GM12878 (cell line): Measurements from ENCODE around the gene NHERF2. TPM values are rescaled to one million over a fixed set of nuclear protein-coding genes. Genes with fewer than 3 reads are reported as not detected.

Experiments
- ATAC-seq: fragments of 200-7000 bp; cut with Tn5 transposase; 3 replicates; pipeline ENCODE4 v1.9.1; 2020; ENCODE audit warnings: mild to moderate bottlenecking, moderate library complexity
- BruUV-seq: library from RNA; stranded (reverse); fragments of 400-500 nt; replicated peaks from 2 replicates; lab custom pipeline; 2021; lab: Mats Ljungman, UMichigan
- CTCF ChIA-PET: fragments of 300-600 bp; sonication (Branson Sonifier 250); formaldehyde crosslinking; extraction: SDS; loops from one replicate; lab custom pipeline; 2021; ENCODE audit warnings: inconsistent platforms; lab: Yijun Ruan, JAX
- POLR2A ChIA-PET: fragments of 350-600 bp; formaldehyde crosslinking; extraction: SDS; loops from one replicate; lab custom pipeline; 2021; ENCODE audit warnings: inconsistent platforms; lab: Charles Lee
- RAD21 ChIA-PET: fragments of 300-600 bp; sonication (Branson Sonifier 250); formaldehyde crosslinking; loops from one replicate; lab custom pipeline; 2023; ENCODE audit warnings: antibody characterized with exemption; ENCODE audit not compliant: unreplicated experiment; lab: Charles Lee
- SMC1A ChIA-PET: fragments of 300-600 bp; sonication (Branson Sonifier 250); formaldehyde crosslinking; loops from one replicate; lab custom pipeline; 2023; ENCODE audit not compliant: unreplicated experiment, uncharacterized antibody; lab: Charles Lee
- DNase-seq: peaks from one replicate; pipeline ENCODE4 v3.0.0-alpha.2; 2011; ENCODE audit warnings: low read depth, low spot score
- FAIRE-seq: peaks from 3 replicates; lab custom pipeline; 2011; peaks lifted over from hg19 to GRCh38; lab: Jason Lieb, UNC
- H2AFZ ChIP-seq: 2 replicates; pipeline ENCODE4 v1.6.0; 2011; ENCODE audit warnings: low read depth, low read length, control low read depth; ENCODE audit not compliant: control insufficient read depth
- H3K27ac ChIP-seq: 2 replicates; pipeline ENCODE4 v1.5.1; 2011; ENCODE audit warnings: control low read depth; ENCODE audit not compliant: control insufficient read depth, insufficient read depth
- H3K27me3 ChIP-seq, 2 experiments: replicated peaks in 1 of 2; 2 replicates each; pipeline versions ENCODE4 v1.6.0 to v1.6.1; 2011; ENCODE audit warnings: low read length in 1 of 2; ENCODE audit not compliant: control insufficient read depth in 2 of 2, insufficient read depth in 2 of 2
- H3K36me3 ChIP-seq, 2 experiments: 2 replicates each; pipeline ENCODE4 v1.5.1; 2011; ENCODE audit warnings: low read length in 1 of 2; ENCODE audit not compliant: control insufficient read depth in 2 of 2, insufficient read depth in 2 of 2
- H3K4me1 ChIP-seq: 2 replicates; pipeline ENCODE4 v1.6.1; 2011; ENCODE audit warnings: mild to moderate bottlenecking, low read length, moderate library complexity, mixed read lengths; ENCODE audit not compliant: control insufficient read depth, insufficient read depth
- H3K4me2 ChIP-seq: 2 replicates; pipeline ENCODE4 v1.6.0; 2011; ENCODE audit warnings: control low read depth; ENCODE audit not compliant: control insufficient read depth, insufficient read depth
- H3K4me3 ChIP-seq: fragments of 200-600 bp; sonication (generic); 2 replicates; pipeline ENCODE4 v1.5.1; 2016
- H3K79me2 ChIP-seq: 2 replicates; pipeline ENCODE4 v1.6.0; 2011; ENCODE audit warnings: low read length; ENCODE audit not compliant: control insufficient read depth, insufficient read depth
- H3K9ac ChIP-seq: 2 replicates; pipeline ENCODE4 v1.8.0; 2011; ENCODE audit warnings: low read length, control low read depth, mixed read lengths; ENCODE audit not compliant: control insufficient read depth, insufficient read depth
- H3K9me3 ChIP-seq: replicated peaks from 3 replicates; pipeline ENCODE4 v1.5.1; 2011; ENCODE audit warnings: mild to moderate bottlenecking, low read length; ENCODE audit not compliant: control insufficient read depth, insufficient read depth
- H4K20me1 ChIP-seq: 2 replicates; pipeline ENCODE4 v1.6.0; 2011; ENCODE audit not compliant: control insufficient read depth, insufficient read depth
- CBX5 ChIP-seq: sonication (generic); IDR thresholded peaks from 2 replicates; pipeline ENCODE4 v1.6.1; 2016; ENCODE audit warnings: low read depth, moderate library complexity, mild to moderate bottlenecking, inconsistent platforms
- EP300 ChIP-seq, 2 experiments: fragments of 150-350 bp in 1 of 2; IDR thresholded peaks; 2 replicates each; pipeline ENCODE4 v1.6.1; 2011 to 2012; ENCODE audit warnings: low read depth in 2 of 2, low read length in 2 of 2, borderline replicate concordance in 1 of 2, improper control_type of control experiment in 1 of 2, inconsistent platforms in 1 of 2; ENCODE audit not compliant: control insufficient read depth in 1 of 2
- ESRRA ChIP-seq: IDR thresholded peaks from 2 replicates; pipeline ENCODE4 v1.6.1; 2012; ENCODE audit warnings: mild to moderate bottlenecking, low read length, improper control_type of control experiment
- MTA3 ChIP-seq: IDR thresholded peaks from 2 replicates; pipeline ENCODE4 v1.6.1; 2012; ENCODE audit warnings: low read length, inconsistent platforms, borderline replicate concordance
- NRF1 ChIP-seq: conservative IDR thresholded peaks from 2 replicates; pipeline ENCODE4 v1.6.1; 2011; ENCODE audit warnings: mild to moderate bottlenecking, low read depth, low read length, improper control_type of control experiment
- PKNOX1 ChIP-seq: fragments of 450-650 bp; IDR thresholded peaks from 2 replicates; pipeline ENCODE4 v1.6.1; 2016; ENCODE audit warnings: mild to moderate bottlenecking
- RAD21 ChIP-seq: IDR thresholded peaks from 2 replicates; pipeline ENCODE4 v1.6.1; 2011; ENCODE audit warnings: mild to moderate bottlenecking, low read depth, low read length, moderate library complexity; ENCODE audit not compliant: insufficient read depth
- SMC3 ChIP-seq: IDR thresholded peaks from 2 replicates; pipeline ENCODE4 v1.6.1; 2011; ENCODE audit warnings: low read length, improper control_type of control experiment, borderline replicate concordance
- SP1 ChIP-seq: IDR thresholded peaks from one replicate; pipeline ENCODE4 v1.6.1; 2011; ENCODE audit warnings: low read depth, low read length
- SUPT20H ChIP-seq: IDR thresholded peaks from 2 replicates; pipeline ENCODE4 v1.6.1; 2011; ENCODE audit warnings: low read depth, mild to moderate bottlenecking, low read length, moderate library complexity, borderline replicate concordance; ENCODE audit not compliant: control insufficient read depth
- TCF3 ChIP-seq: IDR thresholded peaks from 2 replicates; pipeline ENCODE4 v1.6.1; 2012; ENCODE audit warnings: low read depth, mild to moderate bottlenecking, low read length, borderline replicate concordance; ENCODE audit not compliant: insufficient read depth
- YY1 ChIP-seq: IDR thresholded peaks from 2 replicates; pipeline ENCODE4 v1.6.1; 2011; ENCODE audit warnings: low read depth, mild to moderate bottlenecking, low read length
- ZNF384 ChIP-seq: IDR thresholded peaks from 2 replicates; pipeline ENCODE4 v1.6.1; 2012; ENCODE audit warnings: low read depth, mild to moderate bottlenecking, low read length, improper control_type of control experiment, borderline replicate concordance
- WGBS: methylation state at CpG from one replicate; pipeline ENCODE4 v1.1.6; 2016; ENCODE audit warnings: low lambda C conversion rate; ENCODE audit not compliant: insufficient replicate concordance, insufficient coverage; ENCODE audit errors: missing lambda C conversion rate; 5-methylcytosine and 5-hydroxymethylcytosine counted together
- in situ Hi-C: fragments of 300-500 bp; cut with MboI; formaldehyde crosslinking; loops from 9 replicates; pipeline ENCODE4 v1.14.3; 2018; ENCODE audit warnings: mixed read lengths
- intact Hi-C: fragments of 100-400 bp; cut with micrococcal nuclease; formaldehyde crosslinking; loops from one replicate; pipeline ENCODE4 v1.14.2; 2022; ENCODE audit not compliant: unreplicated experiment
- polyA plus RNA-seq, 11 experiments: library from polyadenylated mRNA; depleted of rRNA in 4 of 11; unstranded in 6 of 11; stranded (reverse) in 5 of 11; fragments of >200 nt; fragmentation: Nextera tagmentation in 4 of 11; fragmentation: Illumina TruSeq in 1 of 11; extraction: Ambion mirVana in 4 of 11; extraction: Trizol in 1 of 11; gene quantifications; 1 replicate in 1 of 11; 2 replicates in 10 of 11; pipeline versions ENCODE4 v1.2.1 to v1.2.3, GENCODE V29; 2011 to 2016; ENCODE audit warnings: inconsistent platforms in 2 of 11, missing spikeins in 2 of 11, low read depth in 1 of 11
- total RNA-seq, 4 experiments: library from RNA; depleted of rRNA in 3 of 4; stranded (reverse); fragments of >200 nt in 3 of 4; fragmentation: Illumina TruSeq in 1 of 4; extraction: Trizol in 1 of 4; gene quantifications; 2 replicates each; pipeline versions ENCODE4 v1.2.1 to v1.2.3, GENCODE V29; 2013 to 2021
- TF ChIP-seq, protein P1 (sequence below): IDR thresholded peaks from 2 replicates; pipeline ENCODE4 v1.6.1; 2012; ENCODE audit warnings: improper control_type of control experiment, low read depth, low read length; ENCODE audit not compliant: insufficient replicate concordance

NHERF2 gene
- total and polyA plus RNA-seq, 10 of the 15 experiments (the other 5 are each of a cell fraction or from before 2014, with no cell fraction given): 0.05 to 0.31 (median 0.08) TPM; not detected in 4

DNA sequence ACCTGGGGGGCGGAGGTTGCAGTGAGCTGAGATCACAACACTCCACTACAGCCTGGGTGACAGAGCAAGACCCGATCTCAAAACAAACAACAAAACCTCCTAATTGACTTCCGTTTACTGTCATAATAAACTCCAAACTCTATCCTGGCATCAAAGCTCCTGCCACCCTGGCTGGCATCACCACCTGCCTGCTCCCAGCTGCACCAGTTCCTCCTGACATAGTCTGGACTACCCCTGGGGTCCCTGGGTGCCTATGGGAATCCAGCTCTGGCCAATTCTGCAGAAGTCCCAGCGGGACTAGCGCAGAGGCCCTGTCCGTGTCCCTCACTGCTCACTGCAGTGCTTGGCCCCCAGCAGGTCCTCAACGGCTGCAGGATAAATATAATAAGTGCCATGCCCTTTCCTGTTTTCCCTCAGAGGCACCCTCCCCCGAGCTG lies 20.2 kb downstream of the NHERF2 start (continued):
- TF ChIP-seq TCF3 (no peak), EP300 (IDR thresholded peaks at IDR 0.05; ENCODE audit: borderline replicate concordance in 1 of 2, control insufficient read depth in 1 of 2, low read depth in 2 of 2, low read length in 2 of 2) (no peak), ZNF384 (no peak), SUPT20H (no peak)

- FAIRE-seq (peak; percentile 94), DNase-seq (peak; percentile 82), ATAC-seq (peak; percentile 98)
- H3K4me2 ChIP-seq: peak within 1 kb of the TSS; percentile 98
- H3K9me3 ChIP-seq: no peaks in the 10 kb centered on the region
- H3K27me3 ChIP-seq: no peaks in the 10 kb centered on the region
- H3K4me1 ChIP-seq: peaks cover 22% of the 10 kb centered on the region
- ChIA-PET SMC1A (interaction anchor here (1.3 to 1.4 kb wide), 3 partner anchors 40 to 93 kb away, joined by 3 to 8 read pairs (median 3); no protein-coding TSS in a partner anchor), CTCF (interaction anchor here (1.3 to 2.8 kb wide), 3 partner anchors 25 to 93 kb away, joined by 6 to 16 read pairs (median 8); no protein-coding TSS in a partner anchor), POLR2A (interaction anchor here (0.7 to 1.3 kb wide), 6 partner anchors 9 to 167 kb away, joined by 3 to 13 read pairs (median 4); partner anchors contain the start of genes PGP, TBL3 and TRAF7), RAD21 (interaction anchor here (1.2 to 2.1 kb wide), 5 partner anchors 25 to 460 kb away, joined by 3 to 9 read pairs (median 5); partner anchors contain the start of genes PKD1 and TRAF7)
- peak within 1 kb of the TSS; percentile 89 for H2AFZ ChIP-seq
- in situ Hi-C loops (no loop called here), intact Hi-C loops (no loop called here)
- TSS peak; percentile 70 for BruUV-seq
- H3K36me3 ChIP-seq: peaks cover 0 to 1% of the 10 kb centered on the region in 2 experiments; a peak in 2 of 4 replicates
- H3K9ac ChIP-seq: peak within 1 kb of the TSS; percentile 76
- under 1% methylated on average over 73 of the region's 81 CpGs for WGBS
- H3K4me3 ChIP-seq: peak within 1 kb of the TSS; percentile 97
- H3K79me2 ChIP-seq: peaks cover 16% of the 10 kb centered on the region
- H3K27ac ChIP-seq: peak within 1 kb of the TSS; percentile 48
- no peaks in the 10 kb centered on the region for H4K20me1 ChIP-seq
- TF ChIP-seq RAD21 (no peak), CBX5 (no peak), EP300 (IDR thresholded peaks at IDR 0.05; ENCODE audit: borderline replicate concordance in 1 of 2, control insufficient read depth in 1 of 2, low read depth in 2 of 2, low read length in 2 of 2) (no peak), NRF1 (0 out of 2 replicates have a peak, but pooled peaks have one; percentile 21), YY1 (peak; percentile 97), MTA3 (no peak), SP1 (peak; percentile 33), SMC3 (no peak), PKNOX1 (no peak), ESRRA (no peak)
- TF ChIP-seq, protein P1, sequence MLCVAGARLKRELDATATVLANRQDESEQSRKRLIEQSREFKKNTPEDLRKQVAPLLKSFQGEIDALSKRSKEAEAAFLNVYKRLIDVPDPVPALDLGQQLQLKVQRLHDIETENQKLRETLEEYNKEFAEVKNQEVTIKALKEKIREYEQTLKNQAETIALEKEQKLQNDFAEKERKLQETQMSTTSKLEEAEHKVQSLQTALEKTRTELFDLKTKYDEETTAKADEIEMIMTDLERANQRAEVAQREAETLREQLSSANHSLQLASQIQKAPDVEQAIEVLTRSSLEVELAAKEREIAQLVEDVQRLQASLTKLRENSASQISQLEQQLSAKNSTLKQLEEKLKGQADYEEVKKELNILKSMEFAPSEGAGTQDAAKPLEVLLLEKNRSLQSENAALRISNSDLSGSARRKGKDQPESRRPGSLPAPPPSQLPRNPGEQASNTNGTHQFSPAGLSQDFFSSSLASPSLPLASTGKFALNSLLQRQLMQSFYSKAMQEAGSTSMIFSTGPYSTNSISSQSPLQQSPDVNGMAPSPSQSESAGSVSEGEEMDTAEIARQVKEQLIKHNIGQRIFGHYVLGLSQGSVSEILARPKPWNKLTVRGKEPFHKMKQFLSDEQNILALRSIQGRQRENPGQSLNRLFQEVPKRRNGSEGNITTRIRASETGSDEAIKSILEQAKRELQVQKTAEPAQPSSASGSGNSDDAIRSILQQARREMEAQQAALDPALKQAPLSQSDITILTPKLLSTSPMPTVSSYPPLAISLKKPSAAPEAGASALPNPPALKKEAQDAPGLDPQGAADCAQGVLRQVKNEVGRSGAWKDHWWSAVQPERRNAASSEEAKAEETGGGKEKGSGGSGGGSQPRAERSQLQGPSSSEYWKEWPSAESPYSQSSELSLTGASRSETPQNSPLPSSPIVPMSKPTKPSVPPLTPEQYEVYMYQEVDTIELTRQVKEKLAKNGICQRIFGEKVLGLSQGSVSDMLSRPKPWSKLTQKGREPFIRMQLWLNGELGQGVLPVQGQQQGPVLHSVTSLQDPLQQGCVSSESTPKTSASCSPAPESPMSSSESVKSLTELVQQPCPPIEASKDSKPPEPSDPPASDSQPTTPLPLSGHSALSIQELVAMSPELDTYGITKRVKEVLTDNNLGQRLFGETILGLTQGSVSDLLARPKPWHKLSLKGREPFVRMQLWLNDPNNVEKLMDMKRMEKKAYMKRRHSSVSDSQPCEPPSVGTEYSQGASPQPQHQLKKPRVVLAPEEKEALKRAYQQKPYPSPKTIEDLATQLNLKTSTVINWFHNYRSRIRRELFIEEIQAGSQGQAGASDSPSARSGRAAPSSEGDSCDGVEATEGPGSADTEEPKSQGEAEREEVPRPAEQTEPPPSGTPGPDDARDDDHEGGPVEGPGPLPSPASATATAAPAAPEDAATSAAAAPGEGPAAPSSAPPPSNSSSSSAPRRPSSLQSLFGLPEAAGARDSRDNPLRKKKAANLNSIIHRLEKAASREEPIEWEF: no peak
Observed at GRCh38 chr16:2047330-2048115, 20.8 kb downstream of the NHERF2 start, which contains the start of the genes NTHL1 and TSC2. NTHL1 (minus strand) TSS chr16:2047834; CDS start chr16:2047823, 11 bp downstream. TSC2 (plus strand) TSS chr16:2047985; CDS start chr16:2048616, 631 bp downstream.
